GM18868 (cell line): ENCODE results near the gene MACC1.
"Not testable (repeated sequence)": the region's sequence is repeated elsewhere in the genome, so short reads cannot be mapped to it uniquely, and the experiment has no call there.

Source experiments
- ATAC-seq: cut with Tn5 transposase; IDR thresholded peaks from one replicate; pipeline ENCODE4 v1.9.1; 2021; ENCODE audit warnings: mild to moderate bottlenecking, moderate library complexity; ENCODE audit not compliant: unreplicated experiment

Gene MACC1

DNA sequence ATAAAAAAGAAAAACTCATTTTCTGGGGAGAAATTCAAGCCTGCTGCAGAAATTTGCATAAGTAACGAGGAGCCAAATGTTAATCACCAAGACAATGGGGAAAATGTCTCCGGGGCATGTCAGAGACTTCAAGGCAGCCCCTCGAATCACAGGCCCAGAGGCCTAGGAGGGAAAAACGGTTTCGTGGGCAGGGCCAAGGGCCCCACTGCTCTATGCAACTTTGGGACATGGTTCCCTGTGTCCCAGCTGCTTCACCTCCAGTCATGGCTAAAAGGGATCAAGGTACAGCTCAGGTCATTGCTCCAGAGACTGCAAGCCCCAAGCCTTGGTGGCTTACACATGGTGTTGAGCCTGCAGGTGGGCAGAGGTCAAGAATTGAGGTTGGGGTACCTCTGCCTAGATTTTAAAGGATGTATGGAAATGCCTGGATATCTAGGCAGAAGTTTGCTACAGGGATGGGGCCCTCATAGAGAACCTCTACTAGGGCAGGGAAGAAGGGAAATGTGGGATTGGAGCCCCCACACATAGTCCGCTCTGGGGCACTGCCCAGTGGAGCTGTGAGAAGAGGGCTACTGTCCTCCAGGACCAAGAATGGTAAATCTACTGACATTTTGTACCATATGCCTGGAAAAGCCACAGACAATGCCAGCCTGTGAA lies 8.4 kb downstream of the MACC1 start:
- no peak for ATAC-seq

GRCh38 chr7:20207811-20208210 lies 9.4 kb downstream of the MACC1 start:
- not testable (repeated sequence) for ATAC-seq

- ATAC-seq = no peak
These were observed 10.9 kb downstream of the MACC1 start for GRCh38 chr7:20206104-20206896.

DNA sequence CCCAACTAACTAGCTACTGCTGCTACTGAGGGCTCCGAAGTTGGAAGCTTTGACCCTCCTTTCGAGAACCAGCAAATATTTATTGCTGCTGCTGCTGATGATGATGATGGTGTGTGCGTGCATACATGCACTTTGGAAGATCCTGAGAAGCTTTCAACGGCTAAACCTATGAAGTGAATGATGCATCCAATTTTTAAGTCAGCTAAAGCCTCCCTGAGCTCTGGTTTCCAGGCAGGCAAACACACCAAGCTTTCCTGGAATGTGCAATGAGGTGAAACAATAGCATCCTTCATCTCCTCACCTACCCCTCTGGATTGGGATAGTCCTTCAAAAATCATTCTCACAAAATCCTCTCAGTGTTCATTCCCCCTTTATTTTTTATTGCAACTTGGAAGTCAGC lies 13.9 kb downstream of the MACC1 start:
- no peak for ATAC-seq

- peak; percentile 36 for ATAC-seq
These were observed 15.8 kb downstream of the MACC1 start for GRCh38 chr7:20201380-20201779.

- peak; percentile 12 for ATAC-seq
These were observed 16.2 kb downstream of the MACC1 start for GRCh38 chr7:20200971-20201370.

- ATAC-seq = peak; percentile 23
These were observed 16.8 kb downstream of the MACC1 start for GRCh38 chr7:20200361-20200760.

DNA sequence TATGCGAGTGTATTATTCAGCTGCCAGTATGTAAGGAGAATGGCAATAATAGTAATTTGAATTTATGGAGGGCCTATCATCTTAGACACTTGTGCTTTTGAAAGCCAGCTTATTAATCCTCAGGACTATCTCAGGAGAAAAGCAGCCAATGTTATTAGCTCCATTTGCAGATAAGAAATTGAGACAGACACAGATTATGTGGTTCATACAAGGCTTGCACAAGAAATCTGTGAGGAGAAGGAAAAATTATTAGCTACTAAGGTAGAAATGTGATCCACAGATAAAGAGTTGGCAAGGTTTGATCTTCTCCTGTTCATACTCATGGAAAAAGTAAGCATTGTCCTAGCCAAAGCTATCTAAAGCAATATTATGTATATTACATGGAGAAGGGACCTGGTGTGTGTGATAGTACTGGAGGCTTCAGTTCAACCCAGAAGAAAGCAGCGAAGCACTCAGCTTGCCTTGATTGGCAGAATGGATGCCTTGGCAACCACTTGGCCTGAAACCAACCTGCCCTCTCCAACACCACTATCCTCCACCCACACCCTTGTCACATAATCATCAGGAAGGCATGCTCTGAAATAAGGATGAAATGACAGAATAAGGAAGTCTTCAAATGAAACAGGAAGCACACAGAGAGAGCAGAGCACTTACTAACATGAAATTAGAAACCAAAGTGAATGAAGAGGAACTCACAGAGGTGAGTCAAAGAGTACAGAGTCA lies 18.0 kb downstream of the MACC1 start:
- ATAC-seq = peak; percentile 89

- ATAC-seq = no peak
These were observed 18.9 kb downstream of the MACC1 start for GRCh38 chr7:20198260-20198659.

- ATAC-seq = no peak
These were observed 19.3 kb downstream of the MACC1 start for GRCh38 chr7:20197837-20198236.

GRCh38 chr7:20197125-20197748 lies 19.9 kb downstream of the MACC1 start:
- no peak for ATAC-seq

DNA sequence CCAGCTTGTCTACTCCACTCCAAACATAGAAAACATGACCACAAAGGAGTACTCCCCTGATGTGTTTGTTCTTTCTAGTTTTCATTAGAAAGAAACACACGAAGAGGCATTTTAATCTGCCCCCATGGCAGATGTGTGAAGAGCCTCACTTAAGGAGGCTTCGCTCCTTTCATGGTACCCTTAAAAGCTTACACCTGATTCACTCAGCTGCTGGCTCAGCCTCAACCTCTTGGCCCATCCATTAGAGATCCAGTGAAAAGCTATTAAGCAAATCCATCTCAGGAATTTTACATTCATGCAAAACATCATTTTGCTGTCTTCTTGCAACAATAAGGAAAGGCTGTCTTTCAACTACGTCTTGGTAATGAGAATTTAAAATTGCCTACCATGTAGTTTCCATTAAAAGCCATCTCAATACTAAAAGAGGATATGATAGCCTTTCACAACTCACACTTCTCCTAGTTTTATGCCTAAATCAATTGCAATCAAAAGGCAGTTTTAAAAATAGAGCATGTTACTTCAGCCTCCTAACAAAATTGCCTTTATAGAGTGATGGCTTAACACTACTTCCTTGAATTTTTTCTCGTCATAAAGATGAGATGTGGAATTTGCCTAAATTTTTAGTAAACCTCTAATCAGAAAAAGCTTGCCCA lies 22.7 kb downstream of the MACC1 start:
- no peak for ATAC-seq

DNA sequence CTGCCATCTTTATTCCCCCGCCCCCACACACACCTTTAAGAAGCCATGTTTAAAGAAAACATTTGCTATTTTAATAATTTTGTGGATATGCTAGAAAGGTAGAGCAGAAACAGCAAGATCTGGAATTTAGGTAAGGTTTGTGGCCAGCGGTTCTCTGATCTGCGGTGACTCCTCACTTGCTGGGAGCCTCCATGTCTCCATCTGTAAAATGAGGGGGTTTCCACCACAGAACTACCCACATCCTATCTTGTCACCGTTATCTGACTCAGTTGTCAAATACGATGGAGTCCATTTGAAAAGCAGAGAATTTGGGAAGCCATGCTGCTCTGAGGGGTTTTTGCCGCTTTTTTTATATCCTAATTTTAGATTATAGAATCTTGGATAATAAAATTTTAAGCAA lies 23.3 kb downstream of the MACC1 start:
- peak; percentile 21 for ATAC-seq

DNA sequence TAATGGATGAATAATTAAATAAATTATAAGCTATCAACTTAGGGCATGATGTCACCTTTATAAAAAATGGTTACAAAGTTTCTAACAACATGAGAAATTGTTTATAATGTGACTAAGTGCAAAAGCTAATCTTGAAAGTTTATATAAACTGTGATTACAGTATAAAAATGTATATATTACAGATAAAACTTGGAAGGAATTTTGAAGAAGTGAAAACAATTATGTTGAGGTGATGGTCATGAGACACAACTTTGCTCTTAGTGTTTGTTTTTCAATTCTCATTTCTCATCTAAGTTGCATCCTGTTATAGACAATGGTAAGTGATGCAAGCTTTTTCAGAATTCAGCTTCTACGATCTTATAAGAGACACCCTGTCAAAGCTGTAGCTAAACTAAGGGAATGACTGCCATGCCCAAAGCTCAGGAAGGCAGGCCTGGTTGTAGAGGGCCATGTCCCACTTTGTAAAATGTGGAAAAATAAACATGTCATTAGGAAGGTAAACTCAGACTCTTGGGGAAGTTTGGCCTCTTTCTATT lies 23.9 kb downstream of the MACC1 start:
- peak; percentile 84 for ATAC-seq

- no peak for ATAC-seq
These were observed 25.8 kb downstream of the MACC1 start for GRCh38 chr7:20191391-20191869.

DNA sequence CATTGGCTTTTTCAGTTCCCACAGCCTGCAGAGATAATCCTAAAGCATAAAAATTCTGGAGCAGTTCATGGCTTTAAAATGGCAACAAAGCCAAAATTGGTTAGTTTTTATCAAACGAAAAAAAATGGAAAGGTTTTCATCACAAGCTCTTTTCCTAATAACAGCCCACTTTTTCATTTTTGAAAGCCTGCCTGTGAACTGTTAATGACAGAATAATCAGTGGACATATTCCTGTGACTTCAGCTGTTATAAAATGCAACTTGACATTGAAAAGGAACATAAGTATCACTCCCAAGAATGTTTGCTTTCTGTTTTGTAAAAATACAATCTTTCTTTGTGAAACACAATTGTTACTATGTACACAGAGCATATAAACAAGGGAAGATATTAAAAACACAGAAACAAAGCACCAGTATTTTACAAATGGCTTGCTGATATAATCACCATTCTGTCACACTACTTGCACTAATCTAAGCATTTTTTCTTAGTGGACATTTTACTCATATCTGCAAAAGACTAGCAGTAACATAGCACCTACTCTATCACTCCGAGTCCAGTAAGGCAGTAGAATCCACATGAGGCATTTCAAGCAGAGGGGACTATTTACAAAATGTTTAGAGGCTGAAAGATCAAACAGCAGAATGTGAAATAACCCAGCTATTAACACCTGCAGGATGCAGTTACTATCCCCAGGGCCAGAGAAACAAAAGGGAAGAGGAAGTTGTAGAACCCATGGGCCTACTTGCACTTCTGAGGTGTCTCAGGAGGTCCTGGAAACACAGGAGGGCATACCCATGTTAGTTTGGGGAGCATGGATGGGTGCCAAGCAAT lies 26.4 kb downstream of the MACC1 start:
- no peak for ATAC-seq

DNA sequence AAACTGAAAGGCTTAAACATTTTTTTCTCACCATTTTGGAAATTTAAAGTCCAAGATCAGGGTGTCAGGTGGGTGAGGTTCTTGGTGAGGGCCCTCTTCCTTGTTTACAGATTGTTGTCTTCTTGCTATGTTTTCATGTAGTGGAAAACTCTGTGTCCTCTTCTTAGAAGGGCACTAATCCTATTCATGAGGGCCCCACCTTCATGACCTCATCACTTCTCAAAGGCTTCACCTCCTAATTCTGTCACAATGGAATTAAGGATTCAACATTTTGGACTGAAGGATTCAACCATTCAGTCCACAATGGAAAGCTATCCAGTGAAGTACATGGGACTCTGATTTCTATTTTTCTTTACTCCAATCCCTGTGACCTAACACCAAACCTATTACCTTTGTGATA lies 27.3 kb downstream of the MACC1 start:
- ATAC-seq = no peak

GRCh38 chr7:20188567-20188966 lies 28.6 kb downstream of the MACC1 start:
- no peak for ATAC-seq

DNA sequence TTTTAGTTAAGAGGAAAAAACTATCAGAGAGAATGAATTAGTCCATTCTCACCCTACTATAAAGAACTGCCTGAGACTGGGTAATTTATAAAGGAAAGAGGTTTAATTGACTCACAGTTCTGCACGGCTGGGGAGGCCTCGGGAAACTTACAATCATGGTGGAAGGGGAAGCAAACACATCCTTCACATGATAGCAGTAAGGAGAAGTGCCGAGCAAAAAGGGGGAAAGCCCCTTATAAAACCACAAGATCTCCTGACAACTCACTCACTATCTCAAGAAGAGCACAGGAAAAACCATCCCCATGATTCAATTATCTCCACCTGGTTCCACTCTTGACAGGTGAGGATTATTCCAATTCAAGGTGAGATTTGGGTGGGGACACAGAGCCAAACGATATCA lies 29.3 kb downstream of the MACC1 start:
- not testable (repeated sequence) for ATAC-seq

DNA sequence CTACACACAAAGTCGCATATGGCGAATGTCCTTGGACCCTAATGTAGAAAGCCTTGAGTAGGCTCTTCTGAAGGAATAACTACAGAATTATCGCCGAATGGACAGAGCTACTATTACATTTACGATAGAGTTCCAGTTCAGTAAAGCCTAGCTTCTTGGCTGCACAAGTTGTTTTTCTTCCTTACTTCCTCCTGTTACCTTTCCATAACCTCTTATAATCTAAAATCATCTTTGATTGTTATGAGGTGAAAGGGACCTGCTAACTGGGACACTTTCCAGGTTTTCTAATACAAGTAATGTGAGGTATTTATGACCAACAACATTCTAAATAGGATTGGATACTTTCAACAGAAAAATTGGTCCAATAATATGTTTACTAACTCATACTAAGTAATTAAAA lies 31.2 kb downstream of the MACC1 start:
- ATAC-seq = no peak
